Keratinocyte (primary cell): ENCODE data around the gene ENGASE. TPM values are rescaled to one million over a fixed set of nuclear protein-coding genes. Genes with fewer than 3 reads are reported as not detected.

Source experiments
- DNase-seq: peaks from one replicate; pipeline ENCODE4 v3.0.0-alpha.2; 2011; ENCODE audit warnings: low read depth, missing footprints, low spot score
- FAIRE-seq: peaks from 2 replicates; lab custom pipeline; 2011; peaks lifted over from hg19 to GRCh38; lab: Jason Lieb, UNC
- H2AFZ ChIP-seq: 2 replicates; pipeline ENCODE4 v1.6.0; 2012; ENCODE audit warnings: low read length, control low read depth, inconsistent platforms; ENCODE audit not compliant: control insufficient read depth
- H3K27ac ChIP-seq: 2 replicates; pipeline ENCODE4 v1.5.1; 2011; ENCODE audit warnings: low read length; ENCODE audit not compliant: control insufficient read depth, insufficient read depth
- H3K27me3 ChIP-seq: 3 replicates; pipeline ENCODE4 v1.6.0; 2011; ENCODE audit warnings: low read length; ENCODE audit not compliant: control insufficient read depth, insufficient read depth; ENCODE audit errors: extremely low read depth
- H3K36me3 ChIP-seq, 2 experiments: 2 replicates in 1 of 2; 3 replicates in 1 of 2; pipeline ENCODE4 v1.5.1; 2011; ENCODE audit warnings: low read length in 2 of 2, mild to moderate bottlenecking in 1 of 2; ENCODE audit not compliant: control insufficient read depth in 2 of 2, insufficient read depth in 2 of 2; ENCODE audit errors: extremely low read depth in 1 of 2
- H3K4me1 ChIP-seq: 3 replicates; pipeline ENCODE4 v1.5.1; 2011; ENCODE audit warnings: low read length; ENCODE audit not compliant: control insufficient read depth, insufficient read depth; ENCODE audit errors: extremely low read depth
- H3K4me2 ChIP-seq: 3 replicates; pipeline ENCODE4 v1.6.0; 2011; ENCODE audit warnings: low read depth, low read length; ENCODE audit not compliant: control insufficient read depth, insufficient read depth; ENCODE audit errors: extremely low read depth
- H3K4me3 ChIP-seq, 3 experiments: fragments of 200-600 bp in 1 of 3; sonication (generic) in 1 of 3; 2 replicates in 2 of 3; 3 replicates in 1 of 3; pipeline ENCODE4 v1.5.1; 2011 to 2016; ENCODE audit warnings: low read length in 3 of 3, mild to moderate bottlenecking in 3 of 3, control low read depth in 2 of 3, inconsistent platforms in 1 of 3, low read depth in 1 of 3, mixed read lengths in 1 of 3, mixed run types in 1 of 3, moderate library complexity in 1 of 3; ENCODE audit not compliant: control insufficient read depth in 2 of 3, insufficient read depth in 2 of 3; ENCODE audit errors: extremely low read depth in 1 of 3
- H3K79me2 ChIP-seq: 2 replicates; pipeline ENCODE4 v1.6.0; 2012; ENCODE audit warnings: low read length; ENCODE audit not compliant: control insufficient read depth, insufficient read depth
- H3K9ac ChIP-seq: 3 replicates; pipeline ENCODE4 v1.6.0; 2011; ENCODE audit warnings: low read length; ENCODE audit not compliant: control insufficient read depth, insufficient read depth; ENCODE audit errors: extremely low read depth
- H3K9me1 ChIP-seq: 3 replicates; pipeline ENCODE4 v1.6.0; 2011; ENCODE audit warnings: low read length; ENCODE audit not compliant: control insufficient read depth, insufficient read depth; ENCODE audit errors: extremely low read depth
- H3K9me3 ChIP-seq: 2 replicates; pipeline ENCODE4 v1.5.1; 2012; ENCODE audit warnings: low read depth, low read length; ENCODE audit not compliant: control insufficient read depth
- H4K20me1 ChIP-seq: 3 replicates; pipeline ENCODE4 v1.6.0; 2011; ENCODE audit warnings: low read length; ENCODE audit not compliant: control insufficient read depth, insufficient read depth; ENCODE audit errors: extremely low read depth
- EZH2 ChIP-seq: IDR thresholded peaks from one replicate; pipeline ENCODE4 v1.6.1; 2012; ENCODE audit warnings: inconsistent platforms, mild to moderate bottlenecking, low read length, moderate library complexity
- dilution Hi-C: fragments of 300-500 bp; cut with MboI; formaldehyde crosslinking; loops from one replicate; pipeline ENCODE4 v1.7.0; 2020; ENCODE audit warnings: low sequenced_read_pairs; ENCODE audit not compliant: extremely low pct_ligation_motif_present
- polyA plus RNA-seq, 5 experiments: library from polyadenylated mRNA; depleted of rRNA in 3 of 5; stranded (reverse) in 3 of 5; stranded (forward) in 1 of 5; unstranded in 1 of 5; fragments of >200 nt; gene quantifications; 1 replicate in 1 of 5; 2 replicates in 3 of 5; 3 replicates in 1 of 5; pipeline versions ENCODE4 v1.2.1 to v1.2.3, GENCODE V29; 2011 to 2012; ENCODE audit warnings: missing spikeins in 2 of 5, low read depth in 1 of 5, low replicate concordance in 1 of 5
- TF ChIP-seq, protein P1 (sequence below), 3 experiments: IDR thresholded peaks in 1 of 3; conservative IDR thresholded peaks in 1 of 3; optimal IDR thresholded peaks in 1 of 3; 2 replicates in 2 of 3; 3 replicates in 1 of 3; pipeline versions ENCODE3 to v1.5.1; 2011; ENCODE audit warnings: low read length in 3 of 3, mild to moderate bottlenecking in 3 of 3, moderate library complexity in 2 of 3, control low read depth in 1 of 3, inconsistent platforms in 1 of 3; ENCODE audit not compliant: insufficient read depth in 2 of 3; ENCODE audit errors: extremely low read depth in 1 of 3

ENGASE gene
- polyA plus RNA-seq, 1 donor (not counting 4 experiments of a cell fraction or from before 2014, with no cell fraction given), result 6.6 TPM

GRCh38 chr17:79047291-79047920 lies 27.2 kb upstream of the ENGASE start:
- Histone ChIP-seq H3K9ac (no peak overlapping the region), H3K4me3 (no peak overlapping the region), H3K4me1 (peaks cover 7% of the 10 kb centered on the region), H3K79me2 (no peaks in the 10 kb centered on the region), H4K20me1 (no peaks in the 10 kb centered on the region), H3K27me3 (peaks cover 4% of the 10 kb centered on the region), H3K9me3 (no peaks in the 10 kb centered on the region), H3K27ac (no peak overlapping the region), H2AFZ (no peak overlapping the region), H3K36me3 (no peaks in the 10 kb centered on the region), H3K4me2 (no peak overlapping the region), H3K9me1 (no peaks in the 10 kb centered on the region)
- TF ChIP-seq EZH2, result no peak
- TF ChIP-seq, protein P1, sequence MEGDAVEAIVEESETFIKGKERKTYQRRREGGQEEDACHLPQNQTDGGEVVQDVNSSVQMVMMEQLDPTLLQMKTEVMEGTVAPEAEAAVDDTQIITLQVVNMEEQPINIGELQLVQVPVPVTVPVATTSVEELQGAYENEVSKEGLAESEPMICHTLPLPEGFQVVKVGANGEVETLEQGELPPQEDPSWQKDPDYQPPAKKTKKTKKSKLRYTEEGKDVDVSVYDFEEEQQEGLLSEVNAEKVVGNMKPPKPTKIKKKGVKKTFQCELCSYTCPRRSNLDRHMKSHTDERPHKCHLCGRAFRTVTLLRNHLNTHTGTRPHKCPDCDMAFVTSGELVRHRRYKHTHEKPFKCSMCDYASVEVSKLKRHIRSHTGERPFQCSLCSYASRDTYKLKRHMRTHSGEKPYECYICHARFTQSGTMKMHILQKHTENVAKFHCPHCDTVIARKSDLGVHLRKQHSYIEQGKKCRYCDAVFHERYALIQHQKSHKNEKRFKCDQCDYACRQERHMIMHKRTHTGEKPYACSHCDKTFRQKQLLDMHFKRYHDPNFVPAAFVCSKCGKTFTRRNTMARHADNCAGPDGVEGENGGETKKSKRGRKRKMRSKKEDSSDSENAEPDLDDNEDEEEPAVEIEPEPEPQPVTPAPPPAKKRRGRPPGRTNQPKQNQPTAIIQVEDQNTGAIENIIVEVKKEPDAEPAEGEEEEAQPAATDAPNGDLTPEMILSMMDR (optimal IDR thresholded peaks at IDR 0.05 in 1 of 3, IDR thresholded peaks at IDR 0.05 in 1 of 3, conservative IDR thresholded peaks at IDR 0.05 in 1 of 3; ENCODE audit: extremely low read depth in 1 of 3, insufficient read depth in 2 of 3, low read length in 3 of 3), result no peak
- FAIRE-seq, result no peak
- DNase-seq, result no peak
- dilution Hi-C loops, result loop anchor here (25.0 kb wide), 1 partner anchor 340 kb away; no protein-coding TSS in a partner anchor

- TF ChIP-seq, protein P1 (optimal IDR thresholded peaks at IDR 0.05 in 1 of 3, IDR thresholded peaks at IDR 0.05 in 1 of 3, conservative IDR thresholded peaks at IDR 0.05 in 1 of 3; ENCODE audit: extremely low read depth in 1 of 3, insufficient read depth in 2 of 3, low read length in 3 of 3), result no peak
- no peak for TF ChIP-seq EZH2
- no peak overlapping the region for H3K4me2 ChIP-seq
- H2AFZ ChIP-seq, result no peak overlapping the region
- H3K9me1 ChIP-seq, result no peaks in the 10 kb centered on the region
- H3K36me3 ChIP-seq, result no peaks in the 10 kb centered on the region
- no peak overlapping the region for H3K4me3 ChIP-seq
- H4K20me1 ChIP-seq, result no peaks in the 10 kb centered on the region
- dilution Hi-C loops, result loop anchor here (25.0 kb wide), 1 partner anchor 339 kb away; no protein-coding TSS in a partner anchor
- no peaks in the 10 kb centered on the region for H3K9me3 ChIP-seq
- no peak overlapping the region for H3K9ac ChIP-seq
- no peaks in the 10 kb centered on the region for H3K79me2 ChIP-seq
- FAIRE-seq, result no peak
- H3K27ac ChIP-seq, result no peak overlapping the region
- DNase-seq, result no peak
- peaks cover 4% of the 10 kb centered on the region for H3K27me3 ChIP-seq
- H3K4me1 ChIP-seq, result peaks cover 7% of the 10 kb centered on the region
These were observed 26.4 kb upstream of the ENGASE start for GRCh38 chr17:79047923-79048825.
